Smooth muscle cell (in vitro differentiated cells): ENCODE results near the gene HOXC6. TPM values are rescaled to one million over a fixed set of nuclear protein-coding genes. Genes with fewer than 3 reads are reported as not detected.
A peak's percentile ranks its signal among the peaks of the same experiment; 100 is the strongest.

Source experiments
- DNase-seq: peaks from one replicate; lab custom pipeline; 2025; ENCODE audit not compliant: unreplicated experiment; lab: John Stamatoyannopoulos, UW
- H2AFZ ChIP-seq: fragments of 200-600 bp; sonication (generic); 2 replicates; pipeline ENCODE4 v1.6.0; 2016; ENCODE audit warnings: antibody characterized with exemption, low read depth, mild to moderate bottlenecking
- H3F3A ChIP-seq: fragments of 200-600 bp; sonication (generic); 2 replicates; pipeline ENCODE4 v1.6.0; 2017; ENCODE audit warnings: antibody characterized with exemption, low read depth
- H3K27ac ChIP-seq: fragments of 200-600 bp; sonication (generic); 2 replicates; pipeline ENCODE4 v1.5.1; 2016; ENCODE audit warnings: low read depth, mild to moderate bottlenecking
- H3K27me3 ChIP-seq: fragments of 200-600 bp; sonication (generic); 2 replicates; pipeline ENCODE4 v1.6.1; 2016; ENCODE audit warnings: low read depth, mild to moderate bottlenecking
- H3K36me3 ChIP-seq: fragments of 200-600 bp; sonication (generic); 2 replicates; pipeline ENCODE4 v1.5.1; 2016; ENCODE audit warnings: low read depth
- H3K4me1 ChIP-seq: fragments of 200-600 bp; sonication (generic); 2 replicates; pipeline ENCODE4 v1.5.1; 2016; ENCODE audit warnings: low read depth
- H3K4me2 ChIP-seq: fragments of 200-600 bp; sonication (generic); 2 replicates; pipeline ENCODE4 v1.6.0; 2016; ENCODE audit warnings: mild to moderate bottlenecking
- H3K4me3 ChIP-seq: fragments of 200-600 bp; sonication (generic); 2 replicates; pipeline ENCODE4 v1.5.1; 2016; ENCODE audit warnings: mild to moderate bottlenecking
- H3K79me2 ChIP-seq: fragments of 200-600 bp; sonication (generic); 2 replicates; pipeline ENCODE4 v1.6.0; 2016; ENCODE audit warnings: low read depth, mild to moderate bottlenecking
- H3K9ac ChIP-seq: fragments of 200-600 bp; sonication (generic); 2 replicates; pipeline ENCODE4 v1.6.0; 2016; ENCODE audit warnings: low read depth
- H3K9me3 ChIP-seq: fragments of 200-600 bp; sonication (generic); replicated peaks from 2 replicates; pipeline ENCODE4 v1.5.1; 2016; ENCODE audit warnings: low read depth
- H4K20me1 ChIP-seq: fragments of 200-600 bp; sonication (generic); 2 replicates; pipeline ENCODE4 v1.6.0; 2016; ENCODE audit warnings: low read depth
- WGBS: methylation state at CpG from one replicate; pipeline ENCODE4 v1.1.7; 2016; ENCODE audit warnings: low lambda C conversion rate; 5-methylcytosine and 5-hydroxymethylcytosine counted together
- polyA plus RNA-seq: library from polyadenylated mRNA; unstranded; fragments of >200 nt; fragmentation: Nextera tagmentation; extraction: Ambion mirVana; gene quantifications from 2 replicates; pipeline ENCODE4 v1.2.1, GENCODE V29; 2016
- total RNA-seq: library from RNA; depleted of rRNA; stranded (reverse); fragments of >200 nt; gene quantifications from 2 replicates; pipeline ENCODE4 v1.2.3, GENCODE V29; 2014
- TF ChIP-seq, protein P1 (sequence below): fragments of 200-600 bp; sonication (generic); IDR thresholded peaks from 2 replicates; pipeline ENCODE4 v1.5.1; 2017; ENCODE audit warnings: borderline replicate concordance, mild to moderate bottlenecking, antibody characterized with exemption; ENCODE audit not compliant: insufficient read depth, poor library complexity, severe bottlenecking

The HOXC6 gene
- total and polyA plus RNA-seq, 2 experiments from 2014 or later, result 3.1 to 12.3 TPM

DNA sequence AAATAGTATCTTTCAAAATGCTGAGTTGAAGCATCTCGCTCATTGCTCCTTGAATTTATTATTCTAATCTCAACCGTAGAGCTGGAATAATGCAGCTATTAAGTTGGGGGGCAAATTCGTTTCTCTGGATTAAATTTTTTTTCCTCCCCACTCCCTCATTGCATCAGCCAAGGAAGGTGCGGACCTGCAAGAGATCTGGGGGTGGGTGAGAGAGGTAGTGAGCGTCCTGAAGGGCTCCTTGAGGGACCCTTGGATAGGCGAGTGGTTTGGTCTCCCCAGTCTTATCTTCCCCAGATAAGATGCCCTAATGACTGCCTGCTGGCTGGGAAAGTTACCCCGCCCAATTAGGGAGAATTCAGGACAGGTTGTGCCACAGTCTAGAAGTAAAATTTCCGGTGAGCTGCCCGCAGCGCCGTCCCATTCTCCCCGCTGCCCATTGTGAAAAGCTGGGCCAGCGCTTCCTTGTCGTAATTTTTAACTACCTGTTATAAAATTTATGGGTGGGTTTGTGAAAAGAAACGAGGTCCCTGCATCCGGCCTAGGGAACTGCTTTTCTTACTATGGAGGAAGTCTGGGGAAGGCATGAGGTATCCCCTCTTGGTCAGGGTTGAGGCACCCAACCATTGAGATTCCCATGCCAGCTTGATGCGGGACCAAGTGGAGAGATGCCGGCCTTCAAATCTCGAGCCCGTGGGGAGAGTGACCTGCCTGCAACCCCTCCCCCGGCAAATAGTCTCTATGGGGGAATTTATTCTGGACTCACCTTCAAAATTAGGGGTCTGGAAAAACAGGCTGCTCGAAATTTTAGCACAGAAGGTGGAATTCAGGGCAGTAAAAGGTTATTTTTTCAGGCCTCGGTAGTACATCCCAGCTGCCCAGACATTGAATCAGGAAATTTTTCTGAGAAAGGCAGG is 13.0 kb upstream of the HOXC6 start:
- no peaks in the 10 kb centered on the region for H3K79me2 ChIP-seq
- H3K27ac ChIP-seq, result no peak overlapping the region
- no peak overlapping the region for H2AFZ ChIP-seq
- H3K4me3 ChIP-seq, result peak overlapping the region; percentile 15
- DNase-seq, result no peak
- H4K20me1 ChIP-seq, result no peaks in the 10 kb centered on the region
- peaks cover 90% of the 10 kb centered on the region for H3K27me3 ChIP-seq
- peaks cover 3% of the 10 kb centered on the region for H3K4me1 ChIP-seq
- no peaks in the 10 kb centered on the region for H3F3A ChIP-seq
- no peak overlapping the region for H3K9ac ChIP-seq
- 24% methylated on average over 23 of the region's 23 CpGs for WGBS
- H3K4me2 ChIP-seq, result peak overlapping the region; percentile 54
- TF ChIP-seq, protein P1, sequence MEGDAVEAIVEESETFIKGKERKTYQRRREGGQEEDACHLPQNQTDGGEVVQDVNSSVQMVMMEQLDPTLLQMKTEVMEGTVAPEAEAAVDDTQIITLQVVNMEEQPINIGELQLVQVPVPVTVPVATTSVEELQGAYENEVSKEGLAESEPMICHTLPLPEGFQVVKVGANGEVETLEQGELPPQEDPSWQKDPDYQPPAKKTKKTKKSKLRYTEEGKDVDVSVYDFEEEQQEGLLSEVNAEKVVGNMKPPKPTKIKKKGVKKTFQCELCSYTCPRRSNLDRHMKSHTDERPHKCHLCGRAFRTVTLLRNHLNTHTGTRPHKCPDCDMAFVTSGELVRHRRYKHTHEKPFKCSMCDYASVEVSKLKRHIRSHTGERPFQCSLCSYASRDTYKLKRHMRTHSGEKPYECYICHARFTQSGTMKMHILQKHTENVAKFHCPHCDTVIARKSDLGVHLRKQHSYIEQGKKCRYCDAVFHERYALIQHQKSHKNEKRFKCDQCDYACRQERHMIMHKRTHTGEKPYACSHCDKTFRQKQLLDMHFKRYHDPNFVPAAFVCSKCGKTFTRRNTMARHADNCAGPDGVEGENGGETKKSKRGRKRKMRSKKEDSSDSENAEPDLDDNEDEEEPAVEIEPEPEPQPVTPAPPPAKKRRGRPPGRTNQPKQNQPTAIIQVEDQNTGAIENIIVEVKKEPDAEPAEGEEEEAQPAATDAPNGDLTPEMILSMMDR, result no peak
- H3K9me3 ChIP-seq, result no peaks in the 10 kb centered on the region
- no peaks in the 10 kb centered on the region for H3K36me3 ChIP-seq

DNA sequence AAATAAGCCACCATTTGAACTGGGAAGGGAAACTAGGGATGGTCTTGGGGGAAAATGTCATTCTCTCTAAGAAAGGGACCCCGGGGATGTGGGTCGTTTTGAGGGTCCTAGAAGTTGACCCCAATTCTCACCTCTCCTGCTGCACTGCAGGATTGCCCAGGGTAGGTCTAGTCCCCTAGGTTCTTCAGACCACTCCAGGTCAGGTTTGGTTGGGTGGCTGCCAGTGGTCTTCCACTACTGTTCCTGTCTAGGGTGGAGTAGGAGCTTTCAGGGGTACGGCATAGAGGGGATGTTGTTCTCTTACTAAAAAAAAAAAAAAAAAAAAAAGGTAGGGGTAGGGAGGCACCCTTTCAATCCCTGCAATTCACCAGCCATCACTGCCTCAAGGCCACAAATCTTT is 12.2 kb upstream of the HOXC6 start:
- Histone ChIP-seq H3K4me3 (peak overlapping the region; percentile 42), H3K9me3 (no peaks in the 10 kb centered on the region), H3K27me3 (peaks cover 90% of the 10 kb centered on the region), H4K20me1 (no peaks in the 10 kb centered on the region), H3K9ac (no peak overlapping the region), H2AFZ (no peak overlapping the region), H3F3A (no peaks in the 10 kb centered on the region), H3K36me3 (no peaks in the 10 kb centered on the region), H3K27ac (no peak overlapping the region), H3K79me2 (no peaks in the 10 kb centered on the region), H3K4me2 (peak overlapping the region; percentile 82), H3K4me1 (peaks cover 3% of the 10 kb centered on the region)
- DNase-seq, result no peak
- TF ChIP-seq, protein P1, result no peak
- 53% methylated on average over 3 of the region's 3 CpGs for WGBS

- H3K27me3 ChIP-seq, result peaks cover 90% of the 10 kb centered on the region
- 5% methylated on average over 24 of the region's 25 CpGs for WGBS
Observed at GRCh38 chr12:54016478-54016964, 11.7 kb upstream of the HOXC6 start.

More at GRCh38 chr12:54016478-54016964, 11.7 kb upstream of the HOXC6 start:
- Histone ChIP-seq H3K79me2 (peaks cover 4% of the 10 kb centered on the region), H3K4me1 (peaks cover 3% of the 10 kb centered on the region), H2AFZ (no peak overlapping the region), H3K9me3 (no peaks in the 10 kb centered on the region), H3K27ac (peak overlapping the region; percentile 20), H3K36me3 (no peaks in the 10 kb centered on the region), H3F3A (no peaks in the 10 kb centered on the region), H4K20me1 (no peaks in the 10 kb centered on the region), H3K9ac (no peak overlapping the region), H3K4me3 (peak overlapping the region; percentile 42), H3K4me2 (peak overlapping the region; percentile 82)
- no peak for DNase-seq
- TF ChIP-seq, protein P1, result no peak
